Measurements from ENCODE around the gene BFAR.
A peak's percentile ranks its signal among the peaks of the same experiment; 100 is the strongest.
"Not testable (repeated sequence)": the region's sequence is repeated elsewhere in the genome, so short reads cannot be mapped to it uniquely, and the experiment has no call there.

Gene BFAR

DNA sequence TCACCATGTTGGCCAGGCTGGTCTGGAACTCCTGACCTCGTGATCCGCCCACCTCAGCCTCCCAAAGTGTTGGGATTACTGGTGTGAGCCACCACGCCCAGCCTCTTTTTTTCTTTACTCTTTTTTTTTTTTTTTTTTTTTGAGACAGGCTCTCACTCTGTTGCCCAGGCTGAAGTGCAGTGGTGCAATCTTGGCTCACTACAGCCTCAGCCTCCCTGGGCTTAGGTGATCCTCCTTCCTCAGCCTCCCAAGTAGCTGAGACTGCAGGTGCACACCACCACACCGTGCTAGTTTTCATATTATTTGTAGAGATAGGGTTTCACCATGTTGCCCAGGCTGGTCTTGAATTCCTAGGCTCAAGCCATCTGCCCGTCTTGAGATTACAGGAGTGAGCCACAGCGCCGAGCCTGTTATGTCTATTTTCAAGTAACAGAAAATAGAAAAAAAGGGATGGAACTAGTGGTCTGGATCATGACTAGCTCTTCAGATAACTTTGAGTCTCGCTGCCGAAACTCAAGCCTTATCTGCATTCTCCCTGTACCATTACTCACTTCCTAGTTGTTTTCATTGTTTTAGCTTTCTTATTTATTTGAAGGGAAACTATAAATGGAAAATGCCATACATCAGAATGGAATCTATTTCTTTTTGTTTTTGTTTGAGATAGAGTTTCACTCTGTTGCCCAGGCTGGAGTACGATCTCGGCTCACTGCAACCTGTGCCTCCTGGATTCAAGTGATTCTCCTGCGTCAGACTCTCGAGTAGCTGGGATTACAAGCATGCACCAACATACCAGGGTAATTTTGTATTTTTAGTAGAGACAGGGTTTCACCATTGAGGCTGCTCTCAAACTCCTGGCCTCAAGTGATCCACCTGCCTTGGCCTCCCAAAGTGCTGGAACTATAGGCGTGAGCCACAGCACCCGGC, 53.4 kb downstream of the BFAR start:
- not testable (repeated sequence) for H3K9me3 Mint-ChIP-seq; ATAC-seq (ENCODE audit: low read depth); H3K27me3 Mint-ChIP-seq; H3K4me3 Mint-ChIP-seq; H3K27ac Mint-ChIP-seq; H3K36me3 Mint-ChIP-seq; DNase-seq (ENCODE audit: low spot score in 2 of 2); H3K4me1 Mint-ChIP-seq

DNA sequence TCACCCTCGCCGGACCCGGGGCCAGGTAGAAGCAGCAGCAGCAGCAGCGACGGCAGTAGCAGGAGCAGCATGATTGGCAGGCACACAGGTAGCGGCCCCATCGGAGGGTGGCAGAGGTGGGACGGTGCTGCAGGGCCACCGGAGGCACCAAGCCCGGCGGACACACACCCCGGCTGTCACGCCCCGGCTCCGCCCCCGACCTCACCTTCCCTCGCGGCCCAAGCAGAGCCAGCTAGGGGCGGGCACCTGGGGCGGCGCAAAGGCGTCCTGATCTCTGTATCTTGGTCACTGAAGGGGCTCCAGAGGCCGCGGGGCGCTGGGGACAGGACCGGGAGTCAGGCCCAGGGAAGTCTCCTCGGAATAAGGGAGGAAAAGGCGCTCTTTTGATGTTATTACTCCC, 61.4 kb downstream of the BFAR start, which contains the start of gene PLA2G10:
Gene PLA2G10 (minus strand): TSS at position 180 of the 400 bp plus-strand sequence. CDS start 79 bp downstream, at position 101.
- H3K36me3 Mint-ChIP-seq; H3K4me3 Mint-ChIP-seq; ATAC-seq (ENCODE audit: low read depth); H3K27ac Mint-ChIP-seq; DNase-seq (ENCODE audit: low spot score in 2 of 2); H3K4me1 Mint-ChIP-seq; H3K27me3 Mint-ChIP-seq; H3K9me3 Mint-ChIP-seq: not testable (repeated sequence)

GRCh38 chr16:14701859-14702258, 69.1 kb downstream of the BFAR start:
- H3K27ac Mint-ChIP-seq; ATAC-seq (ENCODE audit: low read depth); H3K4me3 Mint-ChIP-seq; H3K4me1 Mint-ChIP-seq; H3K36me3 Mint-ChIP-seq; H3K9me3 Mint-ChIP-seq; H3K27me3 Mint-ChIP-seq; DNase-seq (ENCODE audit: low spot score in 2 of 2): not testable (repeated sequence)

DNA sequence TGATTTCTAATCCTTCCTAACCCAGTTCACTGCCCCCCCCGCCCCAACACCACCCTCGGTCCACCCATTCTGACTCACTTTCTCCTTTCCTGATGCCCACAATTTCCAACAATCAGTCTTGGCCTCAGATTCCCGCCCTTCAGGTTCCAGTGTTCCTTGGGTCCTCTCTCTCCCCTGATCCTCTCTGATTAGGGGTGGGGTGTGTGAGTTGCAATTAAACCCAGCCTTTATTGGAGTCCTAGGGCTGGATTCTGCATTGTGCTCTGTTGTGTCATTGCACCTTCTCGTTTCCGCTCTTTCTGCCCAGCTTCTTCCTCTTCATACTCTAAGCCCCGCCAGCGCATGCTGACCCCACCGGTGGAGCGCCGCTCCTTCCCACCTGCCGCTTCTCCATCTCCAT, 69.9 kb downstream of the BFAR start:
- not testable (repeated sequence) for ATAC-seq (ENCODE audit: low read depth); H3K4me1 Mint-ChIP-seq; H3K27me3 Mint-ChIP-seq; DNase-seq (ENCODE audit: low spot score in 2 of 2); H3K36me3 Mint-ChIP-seq; H3K9me3 Mint-ChIP-seq; H3K4me3 Mint-ChIP-seq; H3K27ac Mint-ChIP-seq

DNA sequence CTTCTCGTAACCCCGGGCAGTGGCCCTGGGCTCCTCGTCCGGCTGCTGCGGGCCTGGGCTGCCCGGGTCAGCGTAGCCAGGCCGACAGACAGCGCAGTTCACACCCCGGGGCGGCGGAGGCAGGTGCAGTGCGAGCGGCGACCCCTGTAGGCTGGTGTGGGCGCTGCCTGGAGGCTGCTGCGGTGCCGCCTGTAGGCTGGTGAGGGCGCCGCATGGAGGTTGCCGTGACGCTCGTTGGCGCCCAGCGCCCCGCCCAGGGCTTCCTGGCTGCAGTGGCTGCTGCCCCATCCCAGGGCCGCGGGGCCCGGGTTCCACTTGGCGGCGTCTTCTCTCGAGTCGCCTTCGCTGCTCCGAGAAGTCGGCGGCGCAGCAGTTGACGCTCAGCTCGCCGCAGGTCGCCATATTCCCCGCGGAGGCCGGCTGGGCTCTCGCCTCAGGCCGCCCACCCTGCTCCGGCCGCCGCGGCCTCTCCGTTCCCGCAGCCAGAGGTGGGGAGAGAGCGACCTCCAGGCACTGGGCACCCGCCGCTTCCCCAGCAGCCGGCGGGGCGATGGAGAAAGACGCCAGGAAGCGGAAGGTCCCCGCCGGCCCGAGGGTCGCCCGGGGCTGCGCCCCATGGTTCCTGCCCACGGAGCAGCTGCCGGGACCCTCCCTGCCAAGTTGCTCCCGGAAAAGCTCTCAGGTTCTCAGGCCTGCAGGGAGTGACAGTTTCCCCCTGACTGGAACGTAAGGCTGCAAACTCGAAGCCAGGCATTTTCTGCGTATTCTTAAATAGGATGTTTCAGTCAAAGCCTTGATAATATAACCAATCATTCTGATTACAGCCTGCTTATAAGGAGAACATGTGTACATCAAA, 70.6 kb downstream of the BFAR start, which contains the start of gene NPIPA3:
Gene NPIPA3 (plus strand): TSS at position 256 of the 856 bp plus-strand sequence. CDS start 5,533 bp downstream, outside the sequence.
- not testable (repeated sequence) for H3K36me3 Mint-ChIP-seq; H3K27me3 Mint-ChIP-seq; H3K4me1 Mint-ChIP-seq; H3K27ac Mint-ChIP-seq; H3K9me3 Mint-ChIP-seq; H3K4me3 Mint-ChIP-seq; DNase-seq (ENCODE audit: low spot score in 2 of 2)
- peak; percentile 99 for ATAC-seq (ENCODE audit: low read depth)

All from memory B cell (primary cell).